Sciatic nerve (tissue), 2 donors: ENCODE data around the gene KANSL1. TPM values are rescaled to one million over a fixed set of nuclear protein-coding genes. Genes with fewer than 3 reads are reported as not detected.

ENCODE experiments used
- ATAC-seq: fragments of 200-7000 bp; cut with Tn5 transposase; one replicate; pipeline ENCODE4 v1.9.1; 2020; ENCODE audit warnings: mild to moderate bottlenecking, moderate library complexity
- DNase-seq: peaks from one replicate; pipeline ENCODE4 v3.0.0-alpha.2; 2020; ENCODE audit warnings: low spot score
- intact Hi-C: fragments of 100-400 bp; cut with DNase I; formaldehyde crosslinking; loops from one replicate; pipeline ENCODE4 v1.14.2; 2022
- total RNA-seq: library from RNA; stranded (reverse); fragmentation: NEBNext Ultra II Directional; extraction: Animal tissue kit (Norgen Biotek cat#: 25700); gene quantifications from one replicate; pipeline ENCODE4 v1.2.1, GENCODE V29; 2021
- donor health status: DM: no; HTN: no; CAD: no.
- donor health status: DM: no; HTN: no; CAD: no.

Gene KANSL1
- total RNA-seq, 1 donor from 2014 or later = 108 TPM

GRCh38 chr17:45985447-45985846, 207.8 kb downstream of the KANSL1 start:
- no peak for DNase-seq
- ATAC-seq = no peak
- intact Hi-C loops = no loop called here

GRCh38 chr17:45984368-45984767, 208.9 kb downstream of the KANSL1 start:
- intact Hi-C loops = no loop called here
- DNase-seq (no peak), ATAC-seq (no peak)

- DNase-seq (no peak), ATAC-seq (no peak)
- intact Hi-C loops = no loop called here
These were observed 209.5 kb downstream of the KANSL1 start for GRCh38 chr17:45983614-45984310.

- ATAC-seq (no peak), DNase-seq (no peak)
- intact Hi-C loops = no loop called here
These were observed 210.2 kb downstream of the KANSL1 start for GRCh38 chr17:45982791-45983613.

- no peak for DNase-seq
- ATAC-seq = no peak
- intact Hi-C loops = no loop called here
These were observed 211.9 kb downstream of the KANSL1 start for GRCh38 chr17:45981306-45981705.

GRCh38 chr17:45980855-45981254, 212.4 kb downstream of the KANSL1 start:
- no peak for DNase-seq
- intact Hi-C loops = no loop called here

More at GRCh38 chr17:45980855-45981254, 212.4 kb downstream of the KANSL1 start:
- no peak for ATAC-seq

Other genes starting within 250 kb of the KANSL1 start
- not detected for gene STH, start 194.2 kb downstream of the KANSL1 start, total RNA-seq
- gene LRRC37A, start 101.7 kb upstream of the KANSL1 start, total RNA-seq = 4.3 TPM
- 16.6 TPM for gene ARL17B, start 168.3 kb upstream of the KANSL1 start, total RNA-seq